Activated CD4-positive, alpha-beta memory T cell treated with anti-CD3 and anti-CD28 coated beads, Interleukin-2, amount 10 ng/mL, durations not matched to agents 7 days and 5 days (primary cell): ENCODE data around the gene OTUD7B. TPM values are rescaled to one million over a fixed set of nuclear protein-coding genes. Genes with fewer than 3 reads are reported as not detected.
"Not testable (repeated sequence)": the region's sequence is repeated elsewhere in the genome, so short reads cannot be mapped to it uniquely, and the experiment has no call there.

Experiments used
- CTCF ChIA-PET: fragments of 350-600 bp; sonication (Branson Sonifier 250); formaldehyde crosslinking; loops from one replicate; lab custom pipeline; 2021; ENCODE audit warnings: antibody characterized with exemption, inconsistent platforms; lab: Charles Lee
- POLR2A ChIA-PET: fragments of 350-600 bp; sonication (Branson Sonifier 250); formaldehyde crosslinking; loops from one replicate; lab custom pipeline; 2021; ENCODE audit warnings: antibody characterized with exemption; lab: Charles Lee
- DNase-seq: peaks from one replicate; pipeline ENCODE4 v3.0.0-alpha.2; 2020
- H3K27ac Mint-ChIP-seq: one replicate; pipeline ENCODE4 v1.8.0; 2021; ENCODE audit warnings: mild to moderate bottlenecking, mixed read lengths
- H3K27me3 Mint-ChIP-seq: one replicate; pipeline ENCODE4 v1.8.0; 2021; ENCODE audit warnings: mixed read lengths
- H3K36me3 Mint-ChIP-seq: one replicate; pipeline ENCODE4 v1.8.0; 2021; ENCODE audit warnings: low read depth, mixed read lengths
- H3K4me1 Mint-ChIP-seq: one replicate; pipeline ENCODE4 v1.8.0; 2021; ENCODE audit warnings: mixed read lengths
- H3K4me3 Mint-ChIP-seq: one replicate; pipeline ENCODE4 v1.8.0; 2021; ENCODE audit warnings: mild to moderate bottlenecking, mixed read lengths
- H3K9me3 Mint-ChIP-seq: one replicate; pipeline ENCODE4 v1.8.0; 2021; ENCODE audit warnings: mixed read lengths
- total RNA-seq, 2 experiments: library from RNA; stranded (reverse); gene quantifications; one replicate each; pipeline ENCODE4 v1.2.3, GENCODE V29; 2021

The OTUD7B gene
- total RNA-seq, 2 experiments from 2014 or later = 15.9 to 17.4 TPM

GRCh38 chr1:149967646-149968045 lies 42.9 kb downstream of the OTUD7B start:
- ChIA-PET POLR2A (no interaction called here), CTCF (no interaction called here)
- Mint-ChIP-seq H3K36me3 (peaks cover 39% of the 10 kb centered on the region), H3K4me3 (no peak overlapping the region), H3K27me3 (no peaks in the 10 kb centered on the region), H3K9me3 (no peaks in the 10 kb centered on the region), H3K4me1 (peaks cover 11% of the 10 kb centered on the region), H3K27ac (no peak overlapping the region)
- DNase-seq = no peak

- CTCF ChIA-PET = interaction anchor here (1.3 kb wide), 1 partner anchor 79 kb away, joined by 3 read pairs; a partner anchor contains a TSS
- no peak overlapping the region for H3K27ac Mint-ChIP-seq
- peaks cover 17% of the 10 kb centered on the region for H3K4me1 Mint-ChIP-seq
- peaks cover 35% of the 10 kb centered on the region for H3K36me3 Mint-ChIP-seq
- H3K4me3 Mint-ChIP-seq = no peak overlapping the region
- POLR2A ChIA-PET = no interaction called here
- no peak for DNase-seq
- no peaks in the 10 kb centered on the region for H3K27me3 Mint-ChIP-seq
- no peaks in the 10 kb centered on the region for H3K9me3 Mint-ChIP-seq
These were observed 43.5 kb downstream of the OTUD7B start for GRCh38 chr1:149967041-149967440.

GRCh38 chr1:149966405-149966804 lies 44.1 kb downstream of the OTUD7B start:
- Mint-ChIP-seq H3K4me3 (no peak overlapping the region), H3K27me3 (no peaks in the 10 kb centered on the region), H3K36me3 (peaks cover 32% of the 10 kb centered on the region), H3K9me3 (no peaks in the 10 kb centered on the region), H3K4me1 (peaks cover 23% of the 10 kb centered on the region), H3K27ac (peak overlapping the region; percentile 65)
- ChIA-PET POLR2A (interaction anchor here (1.1 kb wide), 1 partner anchor 44 kb away, joined by 3 read pairs; no protein-coding TSS in a partner anchor), CTCF (interaction anchor here (1.3 kb wide), 1 partner anchor 79 kb away, joined by 3 read pairs; a partner anchor contains a TSS)
- DNase-seq = no peak

- H3K27me3 Mint-ChIP-seq = no peaks in the 10 kb centered on the region
- ChIA-PET CTCF (interaction anchor here (1.9 kb wide), 1 partner anchor 222 kb away, joined by 7 read pairs; no protein-coding TSS in a partner anchor), POLR2A (interaction anchor here (1.1 kb wide), 1 partner anchor 45 kb away, joined by 3 read pairs; no protein-coding TSS in a partner anchor)
- H3K27ac Mint-ChIP-seq = peak overlapping the region; percentile 62
- peaks cover 30% of the 10 kb centered on the region for H3K36me3 Mint-ChIP-seq
- peaks cover 23% of the 10 kb centered on the region for H3K4me1 Mint-ChIP-seq
- no peaks in the 10 kb centered on the region for H3K9me3 Mint-ChIP-seq
- no peak overlapping the region for H3K4me3 Mint-ChIP-seq
- no peak for DNase-seq
These were observed 45.1 kb downstream of the OTUD7B start for GRCh38 chr1:149965440-149965839.

- peaks cover 37% of the 10 kb centered on the region for H3K36me3 Mint-ChIP-seq
- no peaks in the 10 kb centered on the region for H3K27me3 Mint-ChIP-seq
- DNase-seq = no peak
- no peak overlapping the region for H3K27ac Mint-ChIP-seq
- no peaks in the 10 kb centered on the region for H3K9me3 Mint-ChIP-seq
- peaks cover 23% of the 10 kb centered on the region for H3K4me1 Mint-ChIP-seq
- H3K4me3 Mint-ChIP-seq = no peak overlapping the region
- ChIA-PET POLR2A (no interaction called here), CTCF (interaction anchor here (1.1 to 3.2 kb wide), 5 partner anchors 86 to 223 kb away, joined by 3 to 38 read pairs (median 13); no protein-coding TSS in a partner anchor)
These were observed 47.2 kb downstream of the OTUD7B start for GRCh38 chr1:149963358-149963757.

GRCh38 chr1:149962736-149963135 lies 47.8 kb downstream of the OTUD7B start:
- Mint-ChIP-seq H3K4me3 (no peak overlapping the region), H3K27me3 (no peaks in the 10 kb centered on the region), H3K36me3 (peaks cover 39% of the 10 kb centered on the region), H3K9me3 (no peaks in the 10 kb centered on the region), H3K4me1 (peaks cover 23% of the 10 kb centered on the region), H3K27ac (no peak overlapping the region)
- POLR2A ChIA-PET = interaction anchor here (0.7 to 1.8 kb wide), 8 partner anchors 25 to 225 kb away, joined by 3 to 11 read pairs (median 3); partner anchors contain the start of gene SF3B4
- CTCF ChIA-PET = interaction anchor here (0.6 to 3.2 kb wide), 29 partner anchors 9 to 228 kb away, joined by 3 to 38 read pairs (median 4); no protein-coding TSS in a partner anchor
- DNase-seq = no peak

DNA sequence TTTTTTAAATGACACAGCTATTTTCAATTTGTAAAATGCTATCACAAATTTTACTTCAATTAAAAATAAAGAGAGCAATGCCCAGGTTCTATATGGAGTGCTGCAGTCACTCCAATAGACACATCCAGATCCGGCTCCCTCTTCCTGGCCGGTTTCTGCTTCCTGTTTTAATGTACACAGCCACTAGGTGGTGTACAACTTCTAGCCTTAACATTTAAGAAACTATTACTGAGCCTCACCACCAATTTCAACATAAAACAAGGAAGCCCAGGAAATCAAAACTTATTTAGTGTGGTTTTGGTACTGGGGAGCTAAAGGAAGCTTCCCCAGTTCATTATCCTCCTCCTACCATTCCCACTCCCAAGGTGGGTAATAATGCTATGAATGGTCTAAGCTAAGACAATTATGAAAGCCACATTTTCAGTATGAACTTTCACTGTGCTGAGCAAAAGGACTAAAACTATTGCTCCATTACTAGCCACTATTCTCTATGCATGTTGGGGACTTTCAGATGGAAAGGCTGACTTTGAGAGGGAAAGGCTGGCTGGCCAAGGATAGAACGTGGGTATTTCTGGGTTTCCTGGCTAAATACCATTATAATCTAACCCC lies 48.4 kb downstream of the OTUD7B start:
- H3K4me1 Mint-ChIP-seq = peaks cover 23% of the 10 kb centered on the region
- H3K27ac Mint-ChIP-seq = no peak overlapping the region
- ChIA-PET CTCF (interaction anchor here (0.6 to 3.2 kb wide), 31 partner anchors 10 to 229 kb away, joined by 3 to 38 read pairs (median 4); no protein-coding TSS in a partner anchor), POLR2A (interaction anchor here (0.7 to 1.8 kb wide), 8 partner anchors 24 to 225 kb away, joined by 3 to 11 read pairs (median 3); partner anchors contain the start of gene SF3B4)
- DNase-seq = peak; percentile 54
- H3K36me3 Mint-ChIP-seq = peaks cover 42% of the 10 kb centered on the region
- no peak overlapping the region for H3K4me3 Mint-ChIP-seq
- H3K9me3 Mint-ChIP-seq = no peaks in the 10 kb centered on the region
- H3K27me3 Mint-ChIP-seq = no peaks in the 10 kb centered on the region

GRCh38 chr1:149957548-149957947 lies 53.0 kb downstream of the OTUD7B start:
- H3K4me3 Mint-ChIP-seq, DNase-seq, H3K27me3 Mint-ChIP-seq, H3K27ac Mint-ChIP-seq, POLR2A ChIA-PET, H3K9me3 Mint-ChIP-seq: not testable (repeated sequence)
- H3K4me1 Mint-ChIP-seq = peaks cover 11% of the 10 kb centered on the region
- CTCF ChIA-PET = interaction anchor here (0.7 kb wide), 1 partner anchor 230 kb away, joined by 3 read pairs; no protein-coding TSS in a partner anchor
- H3K36me3 Mint-ChIP-seq = peaks cover 45% of the 10 kb centered on the region

DNA sequence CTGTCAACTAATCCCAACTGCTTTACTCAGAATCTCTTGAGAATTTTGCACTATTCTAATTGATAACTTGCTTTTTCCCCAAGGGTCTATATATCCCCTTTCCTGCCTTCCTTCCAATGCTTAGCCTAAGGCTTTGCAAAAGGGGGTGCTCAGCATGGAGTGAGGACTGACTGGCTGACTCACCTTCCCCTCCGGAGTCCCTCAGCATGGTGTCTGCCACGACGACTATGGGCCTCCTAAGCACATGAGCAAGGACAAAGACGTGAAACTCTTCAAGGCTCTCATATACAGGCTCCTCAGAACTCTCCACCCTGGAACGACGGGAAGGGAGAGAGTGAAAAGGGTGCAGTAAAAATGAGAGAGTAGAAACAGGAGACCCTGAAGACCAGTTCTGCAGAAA lies 60.6 kb downstream of the OTUD7B start:
- Mint-ChIP-seq H3K9me3 (no peaks in the 10 kb centered on the region), H3K36me3 (peaks cover 27% of the 10 kb centered on the region), H3K4me1 (no peaks in the 10 kb centered on the region), H3K27me3 (no peaks in the 10 kb centered on the region), H3K27ac (no peak overlapping the region), H3K4me3 (no peak overlapping the region)
- ChIA-PET CTCF (no interaction called here), POLR2A (no interaction called here)
- no peak for DNase-seq

DNA sequence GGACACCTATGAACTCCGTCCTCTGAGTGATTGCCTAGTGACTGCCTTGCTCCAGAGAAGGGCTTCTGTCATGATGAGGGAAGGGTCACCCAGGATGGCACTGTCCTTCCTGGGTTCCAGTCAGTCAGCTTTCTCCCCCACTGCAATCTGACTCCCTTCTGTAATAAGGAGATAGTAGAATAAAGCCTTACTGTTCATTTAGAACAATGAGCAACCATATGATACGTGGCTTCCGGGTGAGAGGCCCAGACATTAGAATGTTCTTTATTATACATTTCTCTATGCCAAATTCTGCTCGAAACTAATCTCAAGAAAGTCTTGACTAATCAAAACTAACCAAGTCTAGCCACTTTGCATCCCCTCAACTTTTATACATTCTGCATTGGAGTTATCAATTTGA lies 65.3 kb downstream of the OTUD7B start:
- ChIA-PET POLR2A (no interaction called here), CTCF (interaction anchor here (1.2 to 1.6 kb wide), 2 partner anchors 16 to 17 kb away, joined by 3 to 4 read pairs; no protein-coding TSS in a partner anchor)
- no peak overlapping the region for H3K27ac Mint-ChIP-seq
- no peak for DNase-seq
- peaks cover 14% of the 10 kb centered on the region for H3K4me1 Mint-ChIP-seq
- H3K4me3 Mint-ChIP-seq = no peak overlapping the region
- no peaks in the 10 kb centered on the region for H3K9me3 Mint-ChIP-seq
- no peaks in the 10 kb centered on the region for H3K27me3 Mint-ChIP-seq
- peaks cover 30% of the 10 kb centered on the region for H3K36me3 Mint-ChIP-seq

DNA sequence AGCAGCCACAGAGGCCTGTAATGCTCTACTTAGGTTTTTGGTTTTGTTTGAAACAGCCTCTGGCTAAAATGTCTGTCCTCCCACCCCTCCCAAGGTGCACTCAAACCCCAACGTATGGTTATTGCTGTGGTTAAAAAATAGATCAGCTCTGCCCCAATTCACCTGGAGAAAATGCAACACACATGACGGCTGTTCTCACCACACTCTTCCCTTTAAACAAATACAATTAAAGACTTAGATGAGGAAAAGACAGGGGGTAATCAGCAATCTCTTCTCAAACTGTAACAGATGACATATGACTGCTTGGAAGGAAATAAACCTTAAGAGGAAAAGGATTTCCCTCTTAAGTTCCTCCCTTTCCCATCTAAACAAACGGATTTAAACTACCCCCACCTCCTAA lies 67.6 kb downstream of the OTUD7B start:
- H3K4me3 Mint-ChIP-seq = no peak overlapping the region
- CTCF ChIA-PET = no interaction called here
- no peaks in the 10 kb centered on the region for H3K27me3 Mint-ChIP-seq
- DNase-seq = no peak
- peaks cover 22% of the 10 kb centered on the region for H3K36me3 Mint-ChIP-seq
- peaks cover 30% of the 10 kb centered on the region for H3K4me1 Mint-ChIP-seq
- no peaks in the 10 kb centered on the region for H3K9me3 Mint-ChIP-seq
- POLR2A ChIA-PET = interaction anchor here (1.1 to 2.4 kb wide), 3 partner anchors 15 to 57 kb away, joined by 3 to 14 read pairs (median 6); a partner anchor contains a TSS
- no peak overlapping the region for H3K27ac Mint-ChIP-seq

- DNase-seq = no peak
- no peak overlapping the region for H3K4me3 Mint-ChIP-seq
- no peaks in the 10 kb centered on the region for H3K9me3 Mint-ChIP-seq
- no peak overlapping the region for H3K27ac Mint-ChIP-seq
- no peaks in the 10 kb centered on the region for H3K27me3 Mint-ChIP-seq
- peaks cover 37% of the 10 kb centered on the region for H3K4me1 Mint-ChIP-seq
- peaks cover 17% of the 10 kb centered on the region for H3K36me3 Mint-ChIP-seq
- POLR2A ChIA-PET = interaction anchor here (1.1 to 2.4 kb wide), 3 partner anchors 14 to 56 kb away, joined by 3 to 14 read pairs (median 6); a partner anchor contains a TSS
- CTCF ChIA-PET = no interaction called here
These were observed 68.3 kb downstream of the OTUD7B start for GRCh38 chr1:149942207-149942606.

- POLR2A ChIA-PET = interaction anchor here (4.5 to 6.8 kb wide), 2 partner anchors 11 to 54 kb away, joined by 37 to 53 read pairs; partner anchors contain the start of gene SF3B4
- DNase-seq = no peak
- H3K9me3 Mint-ChIP-seq = no peaks in the 10 kb centered on the region
- H3K4me1 Mint-ChIP-seq = peaks cover 43% of the 10 kb centered on the region
- CTCF ChIA-PET = interaction anchor here (1.4 kb wide), 1 partner anchor 22 kb away, joined by 4 read pairs; no protein-coding TSS in a partner anchor
- H3K27me3 Mint-ChIP-seq = no peaks in the 10 kb centered on the region
- peaks cover 15% of the 10 kb centered on the region for H3K36me3 Mint-ChIP-seq
- H3K27ac Mint-ChIP-seq = no peak overlapping the region
- H3K4me3 Mint-ChIP-seq = no peak overlapping the region
These were observed 70.1 kb downstream of the OTUD7B start for GRCh38 chr1:149940427-149940826.
